Measurements from ENCODE around the gene WBP11.

The WBP11 gene

DNA sequence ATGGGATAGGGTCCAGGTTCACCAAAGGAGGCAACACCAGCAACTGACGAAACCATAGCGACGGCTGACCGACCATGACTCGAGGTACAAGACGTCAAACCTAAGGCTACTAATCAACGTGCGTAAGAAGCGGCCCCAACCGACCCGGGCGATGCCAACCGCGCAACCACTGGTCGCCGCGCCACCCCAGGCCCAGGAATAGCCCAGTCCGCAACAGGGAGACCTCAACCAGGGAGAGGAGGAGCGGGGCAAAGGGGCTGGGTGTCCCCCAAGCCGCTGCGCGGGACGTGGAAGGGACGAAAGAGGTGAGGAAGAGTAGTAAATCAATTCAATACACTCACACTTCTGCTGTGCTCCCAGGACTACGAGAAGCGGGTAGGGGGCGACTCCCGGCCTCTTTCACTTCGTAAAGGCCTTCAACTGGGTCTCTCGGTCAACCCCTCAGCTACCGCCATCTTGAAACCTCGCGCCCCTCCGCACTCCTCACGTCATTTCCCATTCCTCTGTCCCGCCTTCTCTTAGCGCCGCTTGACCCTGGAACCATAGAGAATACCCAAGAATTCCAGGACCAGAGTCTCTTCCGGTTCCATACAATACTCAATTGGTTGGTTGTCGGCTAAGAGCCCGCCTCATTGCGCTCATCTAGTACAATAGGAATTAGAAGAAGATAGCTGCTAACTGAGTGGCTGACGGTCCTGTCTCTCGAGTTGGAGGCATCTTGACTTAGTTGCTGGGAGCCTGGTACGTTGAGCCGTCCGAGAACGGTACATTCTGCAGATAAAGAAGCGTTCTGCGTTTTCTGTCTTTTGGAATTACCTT is at the start of gene WBP11, which contains the start of gene C12orf60:
Gene WBP11, minus strand, starts transcription at position 468 of the 819 bp plus-strand sequence. CDS start 2,095 bp downstream, outside the sequence.
Gene C12orf60, plus strand, starts transcription at position 660 of the 819 bp plus-strand sequence. CDS start 19,266 bp downstream, outside the sequence.
- peak; percentile 91 for DNase-seq

DNA sequence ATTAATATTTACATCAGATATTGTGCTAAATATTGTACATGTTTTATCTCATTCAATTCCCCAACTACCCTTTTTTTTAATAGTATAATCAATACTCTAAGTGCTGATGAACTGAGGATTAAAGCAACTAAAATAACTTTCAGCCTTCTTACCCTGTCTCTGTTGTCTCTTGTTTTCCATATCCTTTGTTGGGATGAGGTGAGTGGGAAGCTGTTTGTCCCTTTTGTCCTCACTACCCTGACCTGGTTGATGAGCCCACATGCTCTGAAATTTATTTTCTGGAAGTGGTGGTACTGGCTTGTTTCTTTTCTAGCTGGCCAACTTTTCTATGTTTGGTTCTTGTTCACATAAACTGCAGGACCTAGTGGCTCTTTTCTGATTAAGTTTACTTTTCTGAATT is 49.6 kb upstream of the WBP11 start:
- DNase-seq = no peak

DNA sequence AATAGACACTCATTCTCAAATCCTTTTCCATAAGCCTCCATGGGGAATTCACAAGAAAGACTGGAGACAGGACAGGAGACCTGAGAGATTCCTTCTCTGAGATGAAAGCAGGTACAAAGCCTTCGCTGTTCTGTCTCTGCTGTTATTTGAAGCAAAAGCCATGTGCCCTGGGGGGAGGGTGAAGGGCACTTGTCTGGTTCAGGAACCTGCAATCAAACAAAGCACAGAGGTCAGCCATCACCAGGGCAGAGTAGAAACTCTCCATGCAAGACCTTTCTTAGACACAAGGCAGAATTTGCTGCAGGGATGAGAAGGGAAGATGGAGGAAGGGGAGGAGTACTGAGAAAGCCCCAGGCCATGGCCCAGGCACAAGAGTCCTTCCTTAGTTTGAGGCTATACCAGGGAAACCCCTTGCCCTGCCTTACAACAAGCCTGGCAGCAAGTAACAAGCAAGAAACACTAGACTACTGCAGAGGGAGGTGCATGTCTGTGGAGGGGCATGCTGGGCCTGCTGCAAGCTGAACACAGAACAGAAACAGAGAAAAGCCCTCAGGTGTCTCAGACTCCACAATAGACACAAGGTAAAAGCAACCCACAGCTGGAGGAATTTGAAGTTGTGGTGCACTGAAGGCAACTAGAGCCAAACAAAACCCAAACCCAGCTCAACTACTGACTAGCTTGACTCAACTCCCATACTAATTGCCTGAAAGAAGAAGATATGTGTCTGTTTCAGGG is 47.8 kb upstream of the WBP11 start:
- DNase-seq = no peak

DNA sequence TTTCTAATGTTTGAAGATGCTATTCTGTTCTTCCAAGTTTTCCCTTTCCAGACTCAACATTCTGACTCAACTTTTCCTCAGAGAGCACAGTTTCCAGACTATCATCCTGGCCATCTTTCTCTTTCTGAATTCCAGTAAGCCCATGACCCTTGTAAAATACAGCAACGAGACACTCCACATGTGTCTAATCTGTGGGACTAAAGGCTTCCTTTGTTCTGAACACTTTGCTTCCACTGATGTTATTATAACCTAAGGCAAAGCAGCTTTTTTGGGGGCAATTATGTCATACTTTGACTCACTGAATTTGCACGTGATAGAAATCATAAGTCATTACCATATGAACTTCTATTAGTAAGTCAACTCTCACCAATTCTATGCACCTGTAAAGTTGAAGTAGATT is 46.4 kb upstream of the WBP11 start:
- no peak for DNase-seq

DNA sequence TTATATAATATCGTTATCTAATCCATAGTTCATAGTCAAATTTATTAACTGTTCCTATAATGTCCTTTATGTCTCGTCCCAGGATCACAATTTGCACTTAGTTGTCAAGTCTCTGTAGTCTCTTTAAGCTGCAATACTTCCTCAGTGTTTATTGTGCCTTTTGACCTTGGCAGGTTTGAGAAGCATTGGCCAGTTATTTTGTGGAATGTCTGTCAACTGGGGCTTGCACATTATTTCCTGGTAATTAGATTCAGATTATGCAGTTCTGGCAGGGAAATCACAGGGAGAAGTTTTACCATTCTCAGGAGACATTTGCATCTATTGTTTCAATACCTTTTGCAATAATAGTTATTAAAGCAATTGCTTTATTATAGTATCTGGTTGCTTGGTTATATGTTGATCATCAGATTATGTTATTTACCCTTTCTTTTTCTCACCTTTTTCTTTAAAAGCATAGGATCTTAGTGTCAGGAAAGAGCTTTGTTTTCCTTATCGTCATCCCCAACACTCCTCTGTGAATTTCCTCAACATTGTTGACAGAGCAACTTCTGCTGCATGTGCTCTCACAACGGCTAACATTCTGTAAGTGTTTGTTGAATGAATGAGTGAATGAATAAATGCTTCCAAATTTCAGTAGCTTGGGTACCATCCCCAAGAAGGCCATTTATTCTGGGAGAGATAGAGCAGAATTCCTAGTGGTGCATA is 43.8 kb upstream of the WBP11 start:
- DNase-seq = no peak

DNA sequence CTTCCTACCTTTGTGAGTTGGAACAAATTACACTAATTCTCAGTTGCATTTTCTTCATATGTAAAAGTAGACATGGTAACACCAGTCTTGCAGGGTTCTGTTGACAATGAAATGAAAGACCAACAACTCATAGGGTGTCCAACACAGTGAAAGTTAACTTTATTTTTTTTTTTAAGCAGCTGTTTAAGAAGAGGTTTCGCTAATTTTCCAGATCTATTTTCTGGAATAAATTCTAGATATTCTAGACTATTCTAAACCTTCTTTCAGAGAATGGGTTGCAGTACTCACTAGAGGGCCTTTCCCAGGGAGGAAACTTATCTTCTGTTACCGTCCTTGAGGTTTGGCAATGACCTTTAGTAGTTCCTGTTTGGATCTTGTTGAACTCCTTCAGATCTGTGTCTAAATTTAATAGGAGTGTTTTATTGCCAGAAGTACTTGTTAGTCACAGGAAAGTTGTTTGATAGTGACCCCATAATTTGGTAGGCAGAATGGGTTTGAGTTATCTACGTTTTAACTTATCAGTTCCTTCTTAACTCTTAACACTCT is 42.8 kb upstream of the WBP11 start:
- no peak for DNase-seq

DNA sequence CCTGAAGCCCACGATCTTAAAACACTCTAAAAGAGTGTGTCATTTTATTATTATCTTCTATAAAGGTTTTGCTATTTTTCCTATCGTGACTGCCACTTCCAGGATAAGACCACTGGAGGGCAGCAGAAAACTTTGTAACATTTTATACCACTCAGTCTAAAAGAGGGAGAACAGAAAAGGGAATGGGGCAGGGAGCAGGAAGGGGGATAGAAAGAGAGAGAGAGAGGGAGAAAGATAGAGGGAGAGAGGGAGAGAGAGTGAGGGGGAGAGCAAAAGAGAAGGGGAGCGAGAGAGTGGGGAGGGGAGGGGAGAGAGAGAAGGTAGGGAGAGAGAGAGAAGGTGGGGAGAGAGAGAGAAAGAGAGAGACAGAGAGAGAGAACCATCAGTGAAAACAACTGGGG is 42.1 kb upstream of the WBP11 start:
- DNase-seq = peak; percentile 21

DNA sequence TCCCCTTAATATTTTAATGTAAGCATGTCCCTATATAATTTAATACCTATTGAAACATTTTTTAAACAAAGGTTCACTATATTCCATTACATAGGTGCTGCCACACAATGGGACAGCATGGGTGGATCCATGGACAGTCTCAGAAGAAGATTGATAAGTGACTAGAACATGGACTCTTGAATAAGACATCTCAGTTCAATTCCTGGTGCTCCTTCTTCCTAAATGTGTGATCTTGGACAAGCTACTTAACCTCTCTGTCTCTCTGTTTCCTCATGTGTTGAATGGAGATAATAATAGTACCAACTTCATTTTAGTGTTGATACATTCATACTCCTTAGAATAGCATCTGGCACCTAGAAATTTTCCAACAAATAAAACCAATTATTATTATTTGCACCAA is 41.1 kb upstream of the WBP11 start:
- DNase-seq = no peak

DNA sequence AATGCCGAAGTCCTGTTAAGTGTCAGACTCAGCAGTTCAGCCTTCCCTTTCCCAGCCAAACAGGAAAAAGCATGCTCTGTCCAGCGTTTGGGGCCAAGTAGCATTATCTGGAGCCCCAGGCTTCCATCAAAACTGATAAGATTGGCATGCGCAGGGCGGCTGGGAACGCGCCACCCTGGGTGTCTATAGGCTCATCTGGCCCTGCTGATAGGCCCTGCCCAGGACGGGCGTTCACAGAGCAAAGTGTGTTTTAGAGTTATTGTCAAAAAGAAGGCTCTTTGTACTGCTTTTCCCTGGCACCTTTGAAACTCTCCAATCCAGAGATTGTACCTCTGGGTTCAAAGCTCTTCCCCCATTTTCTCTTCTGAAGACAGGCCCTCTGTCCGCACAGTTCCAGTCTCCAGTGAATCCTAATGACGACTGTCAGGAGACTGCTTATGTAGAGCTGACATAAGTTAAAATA is 40.2 kb upstream of the WBP11 start, which contains the start of gene ART4:
Gene ART4, minus strand, starts transcription at position 102 of the 463 bp plus-strand sequence. CDS start 413 bp downstream, outside the sequence.
- no peak for DNase-seq

DNA sequence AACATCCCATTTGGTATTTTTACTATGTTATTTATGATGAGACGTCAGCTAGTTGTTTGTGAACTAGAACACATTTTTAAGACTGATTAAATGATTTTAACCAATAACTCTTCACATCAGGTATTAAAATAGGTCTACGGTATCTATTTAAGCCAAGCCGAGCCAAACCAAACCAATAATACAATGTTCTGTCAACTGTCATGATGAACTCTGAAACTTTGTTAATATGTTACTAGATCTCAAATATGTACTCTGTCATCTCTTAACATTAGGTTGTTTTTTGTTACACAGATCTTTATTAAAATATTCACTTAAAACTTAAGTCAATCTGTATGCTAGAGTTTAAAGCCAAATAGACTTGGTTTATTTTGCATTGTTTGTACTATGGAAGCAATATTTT is 39.0 kb upstream of the WBP11 start:
- no peak for DNase-seq

DNA sequence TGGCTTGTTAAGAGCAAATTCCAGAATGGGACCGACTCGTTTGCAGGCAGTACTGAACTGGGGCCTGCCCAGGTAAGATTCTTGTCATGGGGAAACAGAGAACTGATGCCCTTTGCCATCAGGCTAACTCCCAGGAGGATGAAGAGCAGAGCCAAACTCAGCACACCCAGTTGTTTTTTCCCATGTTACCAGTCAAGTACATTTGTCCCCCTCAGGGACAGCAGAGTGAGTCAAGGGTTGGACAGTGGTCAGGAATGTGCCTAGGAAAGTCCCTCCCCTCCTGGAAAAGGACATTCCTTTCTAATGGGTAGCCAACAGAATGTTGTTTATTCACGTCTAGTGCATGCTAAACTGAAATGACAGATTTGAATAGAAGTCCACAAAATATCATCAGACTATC is 38.5 kb upstream of the WBP11 start:
- no peak for DNase-seq

DNA sequence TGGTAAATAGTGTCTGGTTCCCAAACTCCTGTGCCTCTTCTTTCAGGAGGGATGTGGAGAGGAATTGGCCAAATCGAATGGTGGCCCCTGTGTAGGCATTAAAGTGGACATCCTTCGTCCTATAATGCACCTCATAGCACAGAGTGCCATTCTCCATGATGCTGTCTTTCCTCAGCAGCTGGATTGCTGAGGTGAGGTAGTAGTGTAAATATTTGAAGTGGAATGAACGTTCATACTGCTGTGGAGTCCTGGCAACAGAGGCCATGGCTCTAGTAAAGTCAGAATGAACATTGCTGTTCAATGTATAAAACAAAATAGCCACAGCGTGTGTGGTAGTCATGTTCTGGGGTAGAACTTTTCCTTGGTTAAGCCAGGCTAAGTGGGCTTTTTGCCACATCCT is 37.3 kb upstream of the WBP11 start:
- DNase-seq = no peak

DNA sequence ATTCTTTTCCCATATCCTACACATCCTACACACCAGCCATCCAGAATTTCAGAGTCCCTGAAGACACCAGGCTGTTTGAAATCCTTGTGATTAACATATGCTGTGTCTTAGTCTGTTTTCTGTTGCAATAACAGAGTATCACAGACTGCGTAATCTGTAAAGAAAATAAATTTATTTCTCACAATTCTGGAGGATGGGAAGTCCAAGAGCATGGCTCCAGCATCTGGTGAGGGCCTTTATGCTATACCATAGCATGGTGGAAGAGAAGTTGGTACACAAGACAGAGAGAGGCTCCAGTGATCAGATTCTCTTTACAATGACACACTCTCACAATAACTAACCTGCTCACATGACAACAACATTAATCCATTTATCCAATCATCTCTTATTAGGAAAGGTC is 36.0 kb upstream of the WBP11 start:
- no peak for DNase-seq

DNA sequence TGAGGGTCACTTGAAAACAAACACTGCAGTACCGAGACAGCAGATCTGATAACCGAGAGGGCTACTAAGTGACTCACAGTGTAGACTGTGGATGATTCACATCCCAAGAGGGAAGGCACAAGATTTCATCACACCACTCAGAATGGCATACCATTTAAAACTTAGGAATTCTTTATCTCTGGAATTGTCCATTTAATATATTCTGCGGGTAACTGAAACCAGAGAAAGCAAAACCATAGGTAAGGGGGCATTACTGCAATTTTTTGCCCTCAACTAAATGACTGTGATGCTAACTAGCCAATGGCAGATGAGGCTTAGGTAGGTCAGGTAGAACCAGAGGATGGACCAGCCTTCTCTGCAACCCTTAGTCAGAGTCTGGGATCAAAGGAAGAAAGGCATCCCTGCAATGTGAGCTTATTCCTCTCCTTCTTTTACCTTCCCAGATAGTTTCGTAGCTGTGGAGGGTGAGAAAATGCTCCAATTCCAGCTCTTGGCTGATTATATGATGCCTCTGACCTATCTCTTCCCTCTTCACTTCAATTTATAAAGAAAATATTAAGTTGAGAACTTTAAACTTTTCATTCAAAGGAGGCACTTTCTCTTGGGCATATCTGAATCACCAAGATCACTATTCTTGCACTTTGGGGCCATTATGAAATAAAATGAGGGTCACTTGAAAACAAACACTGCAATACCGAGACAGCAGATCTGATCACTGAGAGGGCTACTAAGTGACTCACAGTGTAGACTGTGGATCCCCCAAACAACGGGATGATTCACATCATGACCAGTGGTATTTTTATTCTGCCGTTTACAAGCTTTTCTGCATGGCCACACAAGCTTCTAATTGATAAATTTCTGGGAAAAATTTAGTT is 33.3 kb upstream of the WBP11 start:
- no peak for DNase-seq

DNA sequence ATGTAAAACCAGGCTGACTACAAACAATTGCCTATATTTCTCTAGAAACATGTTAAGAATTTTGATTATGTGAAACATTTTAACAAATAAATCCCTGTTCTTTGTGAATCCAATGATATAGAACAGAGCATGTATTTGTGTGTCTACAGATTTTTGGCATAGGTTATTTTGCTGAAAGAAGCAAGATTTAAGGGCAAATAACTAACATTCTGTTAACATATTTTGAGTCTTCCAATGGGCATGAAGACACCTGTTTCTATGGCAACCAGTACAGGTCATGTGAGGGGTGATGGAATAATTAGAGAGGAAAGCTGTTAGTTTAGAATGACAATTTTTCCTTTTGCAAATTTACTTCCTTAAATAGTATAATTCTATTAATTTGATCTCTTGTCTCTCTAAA is 31.2 kb upstream of the WBP11 start:
- no peak for DNase-seq

DNA sequence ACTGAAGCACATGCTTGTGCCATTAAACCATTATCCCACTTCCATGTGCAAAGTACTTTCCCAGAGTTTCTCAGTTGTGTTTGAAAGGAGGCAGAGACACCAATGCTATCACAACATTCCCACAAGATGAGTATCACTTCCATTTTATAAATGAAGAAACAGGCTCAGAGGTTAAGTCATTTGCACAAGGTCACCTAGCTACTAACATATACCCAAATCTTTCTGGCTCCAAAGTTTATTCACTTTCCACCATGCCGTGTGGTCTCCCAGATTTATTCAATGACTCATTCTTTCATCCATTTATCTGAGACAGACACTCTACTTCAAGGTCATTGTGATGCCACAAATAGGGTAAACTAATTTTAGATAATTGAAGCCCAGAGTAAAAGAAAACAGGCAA is 30.7 kb upstream of the WBP11 start:
- no peak for DNase-seq

DNA sequence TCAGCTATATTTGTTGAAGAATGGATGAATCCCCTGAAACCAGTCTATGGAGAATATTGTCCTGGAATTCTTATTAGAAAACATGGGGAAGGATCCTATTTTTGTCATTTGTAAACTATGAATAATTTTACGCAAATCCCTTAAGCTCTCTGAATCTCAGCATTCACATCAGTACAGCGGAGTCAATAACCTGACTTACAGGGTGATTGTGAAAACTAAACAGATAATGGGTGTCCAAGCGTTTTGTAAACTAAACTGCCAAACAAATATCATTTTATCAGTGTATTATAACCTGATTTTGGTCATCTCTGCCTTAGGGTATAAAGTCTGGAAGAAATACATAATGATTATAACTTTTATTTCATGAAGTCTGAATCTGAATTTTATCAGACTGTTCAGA is 30.1 kb upstream of the WBP11 start:
- DNase-seq = no peak

DNA sequence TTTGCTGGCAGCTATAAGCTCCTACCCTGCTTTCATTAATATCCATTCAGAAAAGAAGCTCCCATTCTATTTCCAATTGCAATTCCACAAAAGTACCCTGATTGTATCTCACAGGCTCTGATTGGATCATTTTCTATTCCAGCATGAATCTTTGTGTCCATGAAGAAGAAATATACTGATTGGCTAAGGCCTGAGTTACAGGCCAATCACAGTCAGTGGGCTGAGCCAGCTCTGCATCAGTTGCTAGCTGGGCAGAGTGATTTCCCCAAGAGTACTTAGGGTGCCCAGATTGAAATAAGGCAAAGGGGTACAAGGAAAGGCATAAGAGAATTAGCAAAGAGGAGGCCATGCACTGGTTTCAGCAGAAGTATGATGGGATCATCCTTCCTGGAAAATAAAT is 25.6 kb upstream of the WBP11 start:
- DNase-seq = no peak

DNA sequence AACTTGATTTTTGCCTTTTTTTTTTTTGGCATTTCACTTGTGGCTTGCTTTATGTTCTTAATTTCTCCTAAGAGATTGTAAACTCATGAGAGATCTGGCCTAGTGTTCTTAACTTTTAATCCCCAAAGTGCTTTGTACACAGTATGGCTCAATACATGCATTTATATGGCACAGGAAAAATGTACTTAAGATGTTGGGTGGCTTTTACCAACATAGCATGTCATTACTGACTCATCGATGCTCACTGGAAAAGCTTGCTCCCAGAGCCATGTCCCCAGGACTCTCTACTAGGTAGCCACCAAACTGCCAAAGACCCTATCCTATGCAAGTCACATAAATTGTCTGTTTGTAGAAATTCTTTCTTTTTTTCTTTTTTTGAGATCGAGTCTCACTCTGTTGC is 23.8 kb upstream of the WBP11 start:
- DNase-seq = no peak

DNA sequence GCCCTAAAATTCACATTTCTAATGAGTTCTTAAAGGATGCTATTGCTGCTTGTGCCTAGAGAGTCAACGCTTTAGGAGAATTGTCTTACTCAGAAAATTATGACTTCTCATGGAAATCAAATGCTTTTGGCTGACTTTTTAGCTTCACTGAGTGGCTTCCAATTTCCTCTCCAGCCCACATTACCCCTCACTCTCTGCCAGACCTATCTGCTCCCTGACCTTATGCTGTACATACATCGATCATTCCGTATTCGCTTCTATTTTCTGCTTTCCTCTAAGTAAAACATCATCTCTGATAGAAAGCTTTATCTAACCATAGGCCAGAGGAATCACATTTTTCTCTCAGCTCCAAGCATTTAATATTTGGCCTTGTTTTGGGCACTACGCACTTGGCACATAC is 23.2 kb upstream of the WBP11 start:
- no peak for DNase-seq

DNA sequence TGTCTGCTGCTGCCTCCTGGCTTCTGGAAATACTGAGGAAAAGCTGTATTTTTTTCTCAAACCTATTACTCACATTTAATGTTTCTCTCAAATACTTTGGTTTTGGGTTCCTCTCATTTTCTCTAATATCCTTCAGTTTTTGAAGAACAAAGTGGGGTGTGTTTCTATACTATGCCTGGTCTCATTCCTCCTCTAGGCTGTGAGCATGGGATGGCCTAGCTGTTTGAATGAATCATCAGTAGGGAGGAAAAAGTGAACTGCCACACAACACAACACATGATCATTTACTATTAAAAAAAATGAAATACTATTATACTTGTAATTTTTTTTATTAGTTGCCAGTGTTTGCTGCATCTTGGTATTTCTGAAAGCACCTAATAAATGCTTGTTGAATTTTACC is 22.0 kb upstream of the WBP11 start:
- DNase-seq = no peak

DNA sequence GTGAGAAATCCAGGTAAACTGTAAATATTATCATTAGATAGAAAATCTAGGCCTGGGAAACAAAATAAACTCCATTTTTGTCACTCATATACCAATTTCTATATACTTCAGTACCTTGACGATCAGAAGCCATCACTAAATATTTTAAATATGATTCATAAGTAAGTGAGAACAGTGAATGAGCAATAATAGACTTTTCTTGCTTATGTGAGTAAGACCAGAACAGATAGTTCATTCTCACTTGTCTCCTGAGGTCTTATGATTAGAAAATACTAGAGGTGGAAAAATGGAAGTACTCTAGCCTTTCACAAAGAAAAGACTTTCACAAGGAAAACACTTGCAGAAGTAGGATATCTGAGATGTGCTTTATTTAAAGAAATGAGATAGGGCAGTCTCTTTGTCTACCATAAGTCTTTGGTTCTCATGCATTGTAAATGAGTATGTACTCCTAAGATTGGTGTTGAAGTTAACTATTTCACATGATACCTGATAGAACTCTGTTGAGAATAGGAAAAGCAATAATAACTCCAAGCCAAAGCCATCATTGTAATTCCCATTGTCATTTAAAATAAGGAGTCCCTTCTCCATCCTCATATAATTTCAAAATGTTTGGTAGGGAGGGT is 20.8 kb upstream of the WBP11 start:
- no peak for DNase-seq
